GM12891 (cell line): ENCODE measurements around the gene VAPB.

Experiments
- POLR2A ChIP-seq: IDR thresholded peaks from 2 replicates; pipeline ENCODE4 v1.6.1; 2011; ENCODE audit warnings: low read depth, low read length, control low read depth
- POLR2AphosphoS5 ChIP-seq: IDR thresholded peaks from 2 replicates; pipeline ENCODE4 v1.6.1; 2011; ENCODE audit warnings: low read depth, low read length, control low read depth
- POU2F2 ChIP-seq: IDR thresholded peaks from 2 replicates; pipeline ENCODE4 v1.6.1; 2011; ENCODE audit warnings: low read depth, mild to moderate bottlenecking, control low read depth, low read length, moderate library complexity
- TAF1 ChIP-seq: IDR thresholded peaks from 2 replicates; pipeline ENCODE4 v1.6.1; 2011; ENCODE audit warnings: low read depth, low read length, control low read depth

GRCh38 chr20:58405504-58406291, 16.7 kb downstream of the VAPB start:
- no peak for TF ChIP-seq POLR2A
- no peak for TF ChIP-seq POLR2AphosphoS5
- no peak for TF ChIP-seq TAF1
- no peak for TF ChIP-seq POU2F2
